Loucy (cell line): Measurements from ENCODE around the gene MTMR10.
A peak's percentile ranks its signal among the peaks of the same experiment; 100 is the strongest.

Source experiments
- H2AFZ ChIP-seq: fragments of 200-600 bp; sonication (generic); 2 replicates; pipeline ENCODE4 v1.6.0; 2016; ENCODE audit warnings: antibody characterized with exemption, mild to moderate bottlenecking, low read length, moderate library complexity
- H3F3A ChIP-seq: fragments of 200-600 bp; 2 replicates; pipeline ENCODE4 v1.6.0; 2016; ENCODE audit warnings: antibody characterized with exemption, low read depth, mild to moderate bottlenecking
- H3K27me3 ChIP-seq: fragments of 200-600 bp; sonication (generic); 2 replicates; pipeline ENCODE4 v1.6.1; 2014; ENCODE audit warnings: low read length, mild to moderate bottlenecking; ENCODE audit not compliant: insufficient read depth, poor library complexity, severe bottlenecking
- H3K36me3 ChIP-seq: fragments of 200-600 bp; sonication (generic); 2 replicates; pipeline ENCODE4 v1.6.1; 2016; ENCODE audit warnings: low read length; ENCODE audit not compliant: insufficient read depth
- H3K4me1 ChIP-seq: fragments of 200-600 bp; sonication (generic); 2 replicates; pipeline ENCODE4 v1.5.1; 2014; ENCODE audit warnings: low read length, mild to moderate bottlenecking; ENCODE audit not compliant: insufficient read depth, poor library complexity, severe bottlenecking
- H3K4me2 ChIP-seq: fragments of 200-600 bp; sonication (generic); 2 replicates; pipeline ENCODE4 v1.6.0; 2014; ENCODE audit warnings: antibody characterized with exemption, low read length, low read depth, mild to moderate bottlenecking; ENCODE audit not compliant: poor library complexity, severe bottlenecking
- H3K4me3 ChIP-seq: fragments of 200-600 bp; sonication (generic); 2 replicates; pipeline ENCODE4 v1.5.1; 2014; ENCODE audit warnings: low read length, mild to moderate bottlenecking, mixed read lengths; ENCODE audit not compliant: poor library complexity, severe bottlenecking
- H3K79me2 ChIP-seq: fragments of 200-600 bp; sonication (generic); 2 replicates; pipeline ENCODE4 v1.6.1; 2014; ENCODE audit warnings: low read length; ENCODE audit not compliant: insufficient read depth
- H3K9ac ChIP-seq: fragments of 200-600 bp; sonication (generic); 2 replicates; pipeline ENCODE4 v1.6.0; 2014; ENCODE audit warnings: mild to moderate bottlenecking, low read depth, low read length, moderate library complexity; ENCODE audit not compliant: poor library complexity, severe bottlenecking
- H3K9me2 ChIP-seq: fragments of 200-600 bp; sonication (generic); replicated peaks from 2 replicates; pipeline ENCODE4 v1.6.1; 2016; ENCODE audit warnings: low read depth, low read length, mixed read lengths
- H3K9me3 ChIP-seq: fragments of 200-600 bp; sonication (generic); 2 replicates; pipeline ENCODE4 v1.6.1; 2014; ENCODE audit warnings: mild to moderate bottlenecking, antibody characterized with exemption, low read length, low read depth; ENCODE audit not compliant: insufficient read depth
- H4K20me1 ChIP-seq: fragments of 200-600 bp; sonication (generic); 2 replicates; pipeline ENCODE4 v1.6.0; 2014; ENCODE audit warnings: antibody characterized with exemption, low read length, mild to moderate bottlenecking; ENCODE audit not compliant: insufficient read depth, poor library complexity, severe bottlenecking
- EZH2phosphoT487 ChIP-seq: fragments of 200-600 bp; IDR thresholded peaks from 2 replicates; pipeline ENCODE4 v1.6.1; 2018; ENCODE audit warnings: antibody characterized with exemption, mild to moderate bottlenecking, moderate library complexity, borderline replicate concordance
- TF ChIP-seq, protein P1 (sequence below): fragments of 200-600 bp; sonication (generic); conservative IDR thresholded peaks from 2 replicates; pipeline ENCODE4 v1.5.1; 2014; ENCODE audit warnings: mild to moderate bottlenecking, antibody characterized with exemption, low read length

Gene MTMR10

DNA sequence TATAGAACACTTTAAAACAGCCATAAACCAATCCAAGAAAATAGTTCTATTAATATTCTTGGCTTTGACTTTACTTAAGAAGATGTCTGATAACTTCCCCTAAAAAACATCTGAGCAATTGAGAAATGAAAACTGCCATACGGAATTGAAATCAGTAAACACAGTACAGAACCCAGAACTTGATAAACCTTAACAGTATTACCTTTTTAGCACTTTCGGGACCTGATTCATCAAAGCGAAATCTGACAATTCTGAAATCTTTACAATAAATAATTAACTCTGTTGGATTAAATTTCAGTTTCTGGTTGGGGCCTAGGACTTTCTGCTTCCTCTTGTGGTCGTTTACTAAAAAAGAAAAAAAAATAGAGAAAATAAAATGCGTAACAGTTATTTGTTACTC is 17.3 kb downstream of the MTMR10 start:
- Histone ChIP-seq H3K4me3 (no peak overlapping the region), H2AFZ (no peak overlapping the region), H3K27me3 (no peaks in the 10 kb centered on the region), H3K79me2 (peaks cover 86% of the 10 kb centered on the region), H4K20me1 (peaks cover 6% of the 10 kb centered on the region), H3F3A (peaks cover 6% of the 10 kb centered on the region; the same call in 1 of the 2 replicates), H3K4me2 (no peak overlapping the region), H3K36me3 (peaks cover 43% of the 10 kb centered on the region), H3K4me1 (peaks cover 64% of the 10 kb centered on the region), H3K9me3 (no peaks in the 10 kb centered on the region), H3K9me2 (no peaks in the 10 kb centered on the region), H3K9ac (no peak overlapping the region)
- TF ChIP-seq EZH2phosphoT487: no peak
- TF ChIP-seq, protein P1, sequence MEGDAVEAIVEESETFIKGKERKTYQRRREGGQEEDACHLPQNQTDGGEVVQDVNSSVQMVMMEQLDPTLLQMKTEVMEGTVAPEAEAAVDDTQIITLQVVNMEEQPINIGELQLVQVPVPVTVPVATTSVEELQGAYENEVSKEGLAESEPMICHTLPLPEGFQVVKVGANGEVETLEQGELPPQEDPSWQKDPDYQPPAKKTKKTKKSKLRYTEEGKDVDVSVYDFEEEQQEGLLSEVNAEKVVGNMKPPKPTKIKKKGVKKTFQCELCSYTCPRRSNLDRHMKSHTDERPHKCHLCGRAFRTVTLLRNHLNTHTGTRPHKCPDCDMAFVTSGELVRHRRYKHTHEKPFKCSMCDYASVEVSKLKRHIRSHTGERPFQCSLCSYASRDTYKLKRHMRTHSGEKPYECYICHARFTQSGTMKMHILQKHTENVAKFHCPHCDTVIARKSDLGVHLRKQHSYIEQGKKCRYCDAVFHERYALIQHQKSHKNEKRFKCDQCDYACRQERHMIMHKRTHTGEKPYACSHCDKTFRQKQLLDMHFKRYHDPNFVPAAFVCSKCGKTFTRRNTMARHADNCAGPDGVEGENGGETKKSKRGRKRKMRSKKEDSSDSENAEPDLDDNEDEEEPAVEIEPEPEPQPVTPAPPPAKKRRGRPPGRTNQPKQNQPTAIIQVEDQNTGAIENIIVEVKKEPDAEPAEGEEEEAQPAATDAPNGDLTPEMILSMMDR: no peak

DNA sequence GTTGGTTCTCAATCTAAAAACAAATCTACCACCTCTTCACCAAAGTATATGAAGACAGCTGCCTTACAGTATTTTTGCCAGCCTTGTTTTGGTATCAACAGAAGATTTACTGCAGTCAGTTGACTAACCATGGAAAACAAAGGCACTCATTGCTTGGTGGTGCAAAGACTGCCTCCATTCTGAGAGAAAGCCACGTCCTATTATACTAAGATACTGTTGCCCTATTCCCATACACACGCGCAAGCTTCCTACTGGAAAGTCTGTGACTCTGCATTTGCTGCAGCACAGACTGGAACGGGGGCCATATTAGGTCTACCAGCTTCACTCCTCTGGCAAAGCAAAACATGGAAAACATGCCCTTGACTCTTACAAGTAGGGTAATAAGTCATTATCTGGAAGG is 18.0 kb downstream of the MTMR10 start:
- Histone ChIP-seq H3K27me3 (no peaks in the 10 kb centered on the region), H2AFZ (no peak overlapping the region), H3K9ac (no peak overlapping the region), H3K36me3 (peaks cover 43% of the 10 kb centered on the region), H3K9me3 (no peaks in the 10 kb centered on the region), H3K4me2 (no peak overlapping the region), H3K9me2 (no peaks in the 10 kb centered on the region), H3K4me3 (no peak overlapping the region), H3K4me1 (peaks cover 64% of the 10 kb centered on the region), H4K20me1 (peaks cover 3% of the 10 kb centered on the region), H3K79me2 (peaks cover 80% of the 10 kb centered on the region), H3F3A (0 out of 2 replicates have a peak, but pooled peaks cover 6% of the 10 kb centered on the region)
- TF ChIP-seq, protein P1: no peak
- no peak for TF ChIP-seq EZH2phosphoT487

DNA sequence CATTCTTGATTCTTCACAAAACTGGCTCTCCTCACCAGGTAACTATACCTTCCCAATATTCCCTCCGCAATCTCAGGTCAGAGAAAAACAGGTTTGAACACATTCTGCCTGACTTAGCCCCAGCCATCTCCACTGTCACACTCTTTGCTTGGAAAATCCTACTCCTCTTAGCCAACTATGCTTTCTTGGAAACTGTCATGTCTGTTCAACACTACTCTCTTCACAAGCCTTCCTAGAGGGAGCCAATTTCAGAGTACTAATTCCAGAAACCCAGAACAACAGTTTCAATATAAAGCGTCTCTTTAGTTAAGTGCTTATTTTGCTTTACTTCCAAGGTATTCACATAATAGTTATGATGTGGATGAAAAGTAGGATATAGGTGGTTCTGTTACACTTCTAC is 21.7 kb downstream of the MTMR10 start:
- Histone ChIP-seq H3K4me1 (peaks cover 61% of the 10 kb centered on the region), H3K36me3 (peaks cover 53% of the 10 kb centered on the region), H3K9me2 (no peaks in the 10 kb centered on the region), H2AFZ (no peak overlapping the region), H3F3A (0 out of 2 replicates have a peak, but pooled peaks cover 6% of the 10 kb centered on the region), H4K20me1 (no peaks in the 10 kb centered on the region), H3K9ac (peak overlapping the region; percentile 51), H3K9me3 (no peaks in the 10 kb centered on the region), H3K4me2 (peak overlapping the region; percentile 54), H3K79me2 (peaks cover 51% of the 10 kb centered on the region), H3K27me3 (no peaks in the 10 kb centered on the region), H3K4me3 (no peak overlapping the region)
- TF ChIP-seq, protein P1: no peak
- TF ChIP-seq EZH2phosphoT487: no peak
